NCI-H187 treated with DMSO at 0.1 percent for 48 hours (cell line): ENCODE measurements around the gene HERC2.
"Not testable (repeated sequence)": the region's sequence is repeated elsewhere in the genome, so short reads cannot be mapped to it uniquely, and the experiment has no call there.

ENCODE experiments used
- DNase-seq: peaks from one replicate; lab custom pipeline; 2025; lab: John Stamatoyannopoulos, UW

HERC2 gene

DNA sequence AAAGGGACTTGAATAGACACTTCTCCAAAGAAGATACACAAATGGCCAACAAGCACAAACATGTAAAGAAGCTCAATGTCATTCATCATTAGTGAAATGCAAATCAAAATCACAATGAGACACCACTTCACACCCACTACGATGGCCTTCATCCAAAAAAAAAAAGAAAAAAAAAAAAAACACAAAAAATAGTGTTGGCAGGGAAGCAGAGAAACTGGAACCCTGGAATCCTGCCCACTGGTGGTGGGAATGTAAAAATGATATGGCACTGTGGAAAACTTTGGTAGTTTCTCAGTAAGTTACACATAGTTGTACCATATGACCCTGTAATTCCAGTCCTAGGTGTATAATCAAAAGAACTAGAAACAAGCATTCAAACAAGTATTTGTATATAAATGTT is 94.7 kb downstream of the HERC2 start:
- DNase-seq: not testable (repeated sequence)

DNA sequence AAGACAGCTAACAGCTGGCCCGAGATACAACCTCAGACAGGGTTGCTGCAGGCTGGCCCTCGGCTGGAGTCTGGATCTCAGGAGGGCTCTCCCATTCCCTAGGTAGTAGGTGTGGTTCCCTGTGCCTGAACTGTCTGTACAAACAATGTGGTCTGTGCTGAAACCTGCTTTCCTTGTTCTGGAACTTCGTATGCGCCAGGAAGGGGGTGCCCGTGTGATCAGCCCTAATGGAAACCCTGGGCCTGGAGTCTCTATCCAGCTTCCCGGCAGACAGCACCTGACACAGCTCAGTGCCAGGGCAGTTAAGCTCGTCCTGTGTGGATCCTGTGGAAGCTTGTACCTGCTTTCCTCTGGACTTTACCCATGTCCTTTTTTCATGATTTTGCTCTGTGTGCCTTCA is 99.4 kb downstream of the HERC2 start:
- DNase-seq: not testable (repeated sequence)

DNA sequence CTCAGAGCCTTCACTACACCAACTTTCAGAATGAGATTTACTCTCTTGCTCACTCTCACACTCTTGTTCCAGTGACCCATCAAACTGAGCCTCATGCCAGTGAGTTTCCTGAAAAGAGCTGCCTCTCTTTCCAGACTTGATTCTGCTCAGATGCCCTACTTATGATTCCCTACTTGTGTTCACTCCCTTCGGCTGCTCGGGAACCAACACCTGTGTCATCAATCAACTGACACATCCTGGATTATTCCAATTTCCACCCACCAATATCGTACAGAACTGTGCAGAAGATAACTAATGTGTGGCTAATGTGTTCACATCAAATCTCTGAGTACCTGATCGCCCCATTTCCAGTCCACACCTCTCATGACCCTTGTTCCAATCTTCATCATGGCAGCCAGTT is 100.3 kb downstream of the HERC2 start:
- not testable (repeated sequence) for DNase-seq

GRCh38 chr15:28219116-28219515 is 102.9 kb downstream of the HERC2 start:
- no peak for DNase-seq

GRCh38 chr15:28216946-28217546 is 104.9 kb downstream of the HERC2 start:
- DNase-seq: not testable (repeated sequence)

GRCh38 chr15:28215521-28215920 is 106.5 kb downstream of the HERC2 start:
- DNase-seq: not testable (repeated sequence)

DNA sequence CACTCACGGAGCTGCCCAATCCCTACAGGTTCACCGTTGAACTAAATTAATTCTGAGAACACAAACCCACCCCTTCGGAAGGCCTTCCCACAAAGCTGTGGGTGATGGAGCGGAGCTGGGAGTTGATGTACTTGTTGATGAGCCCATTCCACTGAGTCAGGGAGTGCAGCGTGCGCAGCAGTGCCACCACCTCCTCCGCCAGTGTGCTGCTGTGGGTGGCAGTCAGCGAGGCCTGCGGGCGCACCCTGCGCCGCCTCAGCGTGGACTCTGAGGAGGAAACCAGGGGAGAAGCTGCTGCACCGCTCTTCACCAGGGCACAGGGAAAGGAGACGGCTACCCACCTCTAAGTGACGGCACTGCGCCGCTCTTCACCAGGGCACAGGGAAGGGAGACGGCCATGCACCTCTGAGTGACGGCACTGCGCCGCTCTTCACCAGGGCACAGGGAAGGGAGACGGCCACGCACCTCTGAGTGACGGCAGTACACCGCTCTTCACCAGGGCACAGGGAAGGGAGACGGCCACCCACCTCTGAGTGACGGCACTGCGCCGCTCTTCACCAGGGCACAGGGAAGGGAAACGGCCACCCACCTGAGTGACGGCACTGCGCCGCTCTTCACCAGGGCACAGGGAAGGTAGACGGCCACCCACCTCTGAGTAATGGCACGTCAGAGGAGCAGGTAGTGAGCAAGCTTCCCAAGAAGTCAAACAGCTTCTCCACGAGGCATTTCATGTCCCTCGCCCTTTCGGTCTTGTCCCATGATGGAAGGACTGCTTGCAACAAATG is 107.8 kb downstream of the HERC2 start:
- not testable (repeated sequence) for DNase-seq

- DNase-seq: not testable (repeated sequence)
Observed at GRCh38 chr15:28213393-28213792, 108.6 kb downstream of the HERC2 start.

GRCh38 chr15:28208583-28208982 is 113.4 kb downstream of the HERC2 start:
- no peak for DNase-seq

- not testable (repeated sequence) for DNase-seq
Observed at GRCh38 chr15:28205640-28206039, 116.3 kb downstream of the HERC2 start.

GRCh38 chr15:28203055-28203828 is 118.7 kb downstream of the HERC2 start:
- not testable (repeated sequence) for DNase-seq

DNA sequence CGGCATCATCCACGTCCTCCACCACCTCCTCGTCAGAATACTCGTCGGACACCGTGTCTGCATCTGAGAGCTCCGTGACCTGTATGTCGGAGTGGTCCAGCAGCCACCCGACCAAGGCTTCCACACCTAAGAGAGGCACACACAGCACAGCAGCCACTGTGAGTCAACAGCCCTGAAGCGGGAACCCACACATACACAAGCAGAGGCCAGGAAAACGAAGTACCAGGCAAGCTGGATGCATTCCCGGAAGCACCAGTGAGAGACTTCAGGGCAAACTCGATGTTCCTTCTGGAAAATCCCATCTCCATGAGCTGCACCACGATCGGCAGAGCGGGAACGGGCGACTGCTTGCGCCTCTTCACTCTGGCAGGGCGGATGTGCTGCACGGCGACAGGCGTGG is 119.9 kb downstream of the HERC2 start:
- not testable (repeated sequence) for DNase-seq

- DNase-seq: not testable (repeated sequence)
Observed at GRCh38 chr15:28198215-28198614, 123.8 kb downstream of the HERC2 start.

DNA sequence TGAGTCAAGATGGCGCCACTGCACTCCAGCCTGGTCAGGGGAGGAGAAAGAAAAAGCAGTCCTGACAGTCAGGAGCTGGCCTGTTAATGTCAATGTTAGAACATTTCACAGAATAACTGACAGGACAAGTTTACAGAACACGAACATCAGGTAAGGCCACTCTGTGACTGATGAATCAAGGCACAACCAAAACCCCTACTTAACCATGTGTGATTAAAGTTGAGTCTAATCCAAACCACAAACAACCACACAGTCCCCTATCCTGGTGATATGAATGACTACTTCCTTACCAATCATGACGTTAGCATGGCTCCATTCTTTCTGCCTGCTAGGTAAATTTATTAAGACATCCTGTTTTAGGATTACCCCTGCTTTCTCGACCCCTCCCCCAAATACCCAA is 124.3 kb downstream of the HERC2 start:
- not testable (repeated sequence) for DNase-seq

- not testable (repeated sequence) for DNase-seq
Observed at GRCh38 chr15:28196581-28196980, 125.4 kb downstream of the HERC2 start.

DNA sequence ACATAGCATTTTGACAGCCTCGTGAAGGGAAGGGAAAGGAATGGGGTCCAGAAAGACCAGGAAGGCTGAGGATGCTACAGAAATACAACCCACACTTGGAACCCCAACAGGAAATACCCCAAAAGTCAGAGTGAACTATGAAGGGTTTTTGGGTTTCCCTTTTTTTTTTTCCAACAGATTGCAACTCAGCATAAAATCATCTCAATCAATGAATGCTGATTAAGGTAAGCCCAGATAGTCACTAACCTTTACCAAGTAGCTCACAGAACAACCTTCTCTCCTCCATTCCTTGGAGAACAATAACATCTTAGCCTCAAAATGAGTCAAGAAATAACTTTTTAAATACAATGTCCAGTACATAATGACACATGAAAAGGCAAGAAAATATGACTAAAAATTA is 129.2 kb downstream of the HERC2 start:
- DNase-seq: no peak

- DNase-seq: no peak
Observed at GRCh38 chr15:28191832-28192231, 130.1 kb downstream of the HERC2 start.

DNA sequence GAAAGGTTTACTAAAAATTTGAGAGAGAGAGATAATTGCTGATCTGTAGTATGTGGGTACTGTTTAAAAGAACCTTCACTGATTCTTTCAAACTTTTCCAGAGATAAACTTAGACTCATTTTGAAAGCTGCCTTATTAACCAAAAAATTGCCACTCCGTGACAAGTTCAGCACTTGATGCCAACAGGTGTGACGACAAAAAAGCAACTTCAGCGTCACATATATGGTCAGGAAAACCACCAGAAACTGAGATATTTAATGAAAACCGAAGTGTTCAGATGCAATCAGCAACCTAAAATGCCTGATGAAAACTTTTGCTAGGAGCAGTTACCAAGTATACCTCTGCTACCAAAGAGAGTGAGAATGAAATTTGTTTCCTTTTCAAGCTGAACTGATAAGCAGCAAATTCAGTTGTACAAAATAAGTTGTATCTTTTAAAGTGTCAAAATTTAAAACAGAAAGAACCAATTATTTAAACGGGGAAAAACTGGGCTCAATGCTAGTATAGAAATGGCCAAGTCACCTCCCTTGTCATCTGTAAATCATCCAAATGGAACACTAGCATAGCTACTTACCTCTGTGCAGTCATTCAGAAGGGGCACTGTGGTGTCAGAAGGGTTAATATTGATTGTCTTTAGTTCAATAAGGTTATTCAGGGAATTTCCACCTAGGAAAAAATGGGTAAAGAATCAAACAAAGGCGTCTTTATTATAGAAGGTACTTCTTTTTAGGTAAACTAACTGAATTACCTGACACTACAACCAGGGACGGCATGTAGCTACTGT is 131.4 kb downstream of the HERC2 start:
- no peak for DNase-seq

DNA sequence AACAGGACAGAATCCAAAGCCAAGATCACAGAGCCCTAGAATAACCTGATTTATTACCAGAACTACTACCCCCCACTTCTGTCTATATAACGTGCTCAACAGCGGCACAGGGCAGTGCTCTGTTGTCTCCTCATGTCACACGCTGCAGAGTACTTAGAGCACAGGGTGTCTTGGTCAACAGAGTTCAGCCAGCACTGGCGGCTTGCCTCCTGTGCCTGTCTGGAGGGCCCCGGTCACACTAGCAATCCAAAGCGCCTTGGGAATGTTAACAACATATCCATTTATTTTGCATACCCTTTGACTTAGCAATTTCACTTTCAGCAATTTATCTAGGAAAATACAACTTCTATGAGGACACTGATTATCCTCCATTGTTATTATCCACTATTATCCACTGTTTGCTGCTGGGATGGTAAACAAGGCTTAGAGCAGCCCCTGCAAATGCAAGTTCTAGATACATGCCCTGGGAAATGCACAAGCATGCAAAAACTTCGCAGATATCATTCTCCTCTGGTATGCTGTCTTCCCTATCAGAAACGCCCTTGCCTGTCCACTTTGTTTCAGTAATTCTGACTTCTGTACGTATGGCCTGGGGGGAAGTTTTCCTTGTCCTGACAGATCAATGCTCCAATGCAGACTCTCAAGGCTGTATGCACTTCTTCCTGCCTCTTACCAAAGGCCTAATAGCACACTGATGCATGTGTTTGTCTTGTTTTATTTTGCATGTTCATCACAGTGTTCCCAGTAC is 136.7 kb downstream of the HERC2 start:
- no peak for DNase-seq

DNA sequence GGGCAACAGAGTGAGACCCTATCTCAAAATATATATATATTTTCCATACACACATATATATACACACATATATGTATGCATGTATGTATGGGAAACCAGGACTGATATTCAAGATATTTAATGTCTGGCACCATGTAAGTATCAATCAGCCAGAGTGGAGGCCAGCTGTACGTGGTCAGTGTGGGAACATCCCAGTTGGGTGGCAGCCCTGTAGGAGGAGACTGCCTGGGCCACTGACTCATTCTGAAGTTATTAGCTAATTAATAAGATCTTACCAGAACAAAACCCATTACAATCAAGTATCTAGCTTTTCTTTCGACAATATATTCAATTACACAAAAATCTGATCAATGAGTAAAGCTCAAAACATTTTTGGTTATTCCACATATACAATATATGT is 137.8 kb downstream of the HERC2 start:
- no peak for DNase-seq

DNA sequence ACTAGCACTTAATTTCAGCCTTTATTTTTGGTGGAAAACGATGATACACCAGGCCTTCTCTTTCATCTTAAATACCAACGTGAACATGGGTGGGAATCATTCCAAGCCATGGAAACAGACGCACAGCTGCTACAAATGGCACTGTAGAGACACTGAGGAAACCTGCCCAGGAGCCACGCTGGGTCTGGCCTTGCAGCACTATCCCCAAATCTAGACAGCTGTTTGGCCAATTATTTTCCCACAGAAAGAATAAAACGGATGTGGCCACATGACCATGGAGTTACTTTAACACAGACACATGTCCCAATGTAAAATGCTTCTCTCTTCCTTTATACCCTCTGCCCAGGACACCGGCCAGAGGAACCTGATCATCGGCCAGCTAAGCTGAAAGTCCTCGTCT is 139.2 kb downstream of the HERC2 start:
- DNase-seq: no peak
